GF-D8 (cell line): ENCODE measurements around the gene MAML2.

Experiments used
- DNase-seq: peaks from one replicate; lab custom pipeline; 2025; lab: John Stamatoyannopoulos, UW

The MAML2 gene

DNA sequence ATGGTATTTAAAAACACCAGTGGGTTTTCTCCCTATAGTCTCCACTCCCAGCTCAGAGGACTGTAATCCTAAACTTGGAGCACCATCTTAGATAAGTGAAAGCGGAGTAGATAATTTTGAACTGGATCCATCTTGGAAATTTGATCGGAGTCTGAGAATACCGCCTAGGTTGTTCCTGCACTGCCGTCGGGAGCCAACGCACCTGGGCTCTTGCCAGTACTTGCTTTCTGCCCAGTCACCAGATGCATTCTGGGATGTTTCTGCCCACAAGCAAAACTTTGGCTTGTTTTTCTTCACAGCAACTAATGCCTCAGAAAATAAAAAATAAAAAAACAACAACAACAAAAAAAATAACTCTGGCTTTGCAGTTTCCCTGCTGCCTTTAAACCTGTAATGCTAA lies 306.1 kb downstream of the MAML2 start:
- DNase-seq = no peak

DNA sequence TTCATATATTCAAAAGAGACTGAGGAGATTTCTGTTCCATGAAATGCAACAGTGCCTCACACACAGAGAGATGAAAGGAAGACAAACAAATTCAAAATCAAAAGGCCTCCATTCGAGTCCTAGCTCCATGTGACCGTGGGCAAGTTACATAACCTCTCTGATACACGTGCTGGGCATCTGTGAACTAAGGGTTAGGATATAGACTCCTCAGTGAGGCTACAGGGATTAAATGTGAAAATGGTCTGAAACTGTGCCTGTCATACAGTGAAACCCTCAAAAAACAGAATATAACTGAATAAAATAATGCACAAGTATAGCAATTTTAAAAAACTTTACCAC lies 307.3 kb downstream of the MAML2 start:
- no peak for DNase-seq

DNA sequence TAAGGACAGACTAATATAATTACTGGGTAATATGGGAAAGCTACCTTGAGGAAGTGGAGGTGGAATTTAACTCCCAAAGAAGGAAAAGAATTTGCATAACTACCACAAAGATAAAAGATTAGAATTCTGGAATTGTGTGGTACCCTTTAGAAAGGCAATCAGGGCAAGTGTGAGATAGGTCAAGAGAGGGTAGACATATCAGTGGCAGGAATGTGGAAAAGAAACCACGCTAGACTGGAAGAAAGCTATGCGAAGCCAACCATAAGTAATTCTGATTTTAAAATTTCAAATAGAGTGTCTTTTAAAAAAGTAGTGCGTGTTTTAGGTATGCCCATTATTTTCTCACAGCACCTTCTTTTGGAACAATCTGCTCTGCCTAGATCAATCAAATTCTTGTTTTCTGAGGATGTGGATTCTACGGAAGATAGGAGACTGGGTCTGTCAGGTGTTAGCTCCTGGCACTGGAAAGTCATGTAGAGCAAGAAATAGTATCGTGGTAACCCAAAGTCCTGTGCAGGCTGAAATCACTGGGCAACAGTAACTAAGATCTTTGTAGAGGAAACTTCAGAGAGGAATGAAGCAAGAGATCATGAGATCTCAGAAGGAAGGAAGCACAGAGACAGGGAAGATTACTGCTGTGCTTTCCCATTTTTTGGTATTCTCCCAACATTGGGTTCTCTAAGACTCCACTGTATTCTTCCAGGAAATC lies 307.8 kb downstream of the MAML2 start:
- no peak for DNase-seq

DNA sequence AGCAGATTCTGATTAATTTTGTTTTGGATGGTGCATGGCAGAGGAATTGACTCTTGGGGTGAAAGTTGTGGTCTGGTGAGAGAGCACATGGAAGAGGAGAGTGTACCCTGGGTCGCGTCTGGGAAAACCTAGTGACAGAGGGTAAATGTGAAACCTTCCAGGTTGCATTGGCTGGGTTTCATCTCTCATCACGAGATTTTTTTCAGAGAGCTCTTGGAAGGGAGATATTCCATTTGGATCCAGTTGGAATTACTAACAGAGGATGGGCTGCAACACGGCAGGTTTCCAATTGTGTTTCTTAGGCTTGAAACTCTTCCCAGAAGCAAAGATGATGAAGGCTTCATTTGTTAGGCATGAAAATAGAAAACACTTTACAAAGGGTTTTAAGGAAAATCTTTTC lies 309.4 kb downstream of the MAML2 start:
- no peak for DNase-seq

DNA sequence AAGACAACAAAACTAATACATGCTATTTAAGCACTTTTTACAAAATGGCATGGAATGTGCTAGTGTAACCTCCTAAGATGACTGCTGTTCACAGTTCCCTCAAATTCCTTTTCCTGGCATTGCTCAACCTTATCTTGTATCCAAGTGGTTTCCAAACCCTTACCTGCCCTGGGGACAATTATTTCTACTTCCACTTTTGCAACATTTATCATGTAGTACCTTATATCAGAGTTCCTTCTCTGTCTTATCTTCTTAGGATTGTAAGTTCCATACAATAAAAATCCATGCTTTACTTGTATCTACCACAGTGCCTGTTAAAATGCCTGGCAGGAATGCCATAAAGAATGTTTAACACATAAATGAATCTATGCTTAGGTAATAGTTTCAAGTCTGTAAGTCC lies 309.9 kb downstream of the MAML2 start:
- DNase-seq = no peak

DNA sequence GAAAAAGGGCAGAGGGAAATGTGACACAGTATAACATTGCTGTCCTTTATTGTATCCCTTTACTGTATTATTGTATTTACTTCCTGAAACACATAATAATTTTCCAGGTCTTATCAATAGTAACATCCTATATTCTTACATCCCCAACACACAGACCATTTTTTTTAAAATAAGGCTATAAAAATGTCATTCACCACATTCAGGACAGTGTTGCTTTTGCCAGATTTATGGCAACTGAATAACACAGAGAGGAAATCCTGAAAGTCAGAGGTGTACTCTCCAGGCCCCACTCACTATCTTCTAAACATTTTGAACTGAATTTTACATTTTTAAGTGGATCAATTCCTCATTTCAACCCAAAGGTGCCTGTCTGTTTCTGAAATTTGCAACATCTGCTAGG lies 314.2 kb downstream of the MAML2 start:
- no peak for DNase-seq

DNA sequence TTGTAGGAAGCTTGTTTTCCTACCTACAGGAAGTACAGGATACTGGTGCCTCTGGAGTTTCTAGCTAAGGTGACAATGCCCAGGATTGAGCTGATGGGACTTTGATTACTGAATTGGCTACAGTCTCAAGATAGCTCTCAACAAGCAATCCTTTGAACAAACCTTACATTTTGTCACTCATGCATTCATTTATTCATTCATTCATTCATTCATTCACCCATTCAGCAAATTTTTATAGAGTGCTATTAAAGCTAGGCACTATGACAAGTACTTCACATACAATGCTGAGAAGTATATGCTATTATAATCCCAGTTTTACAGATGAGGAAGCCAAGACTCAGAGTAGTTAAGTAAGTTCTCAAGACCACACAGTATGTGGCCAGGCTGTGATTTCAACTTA lies 316.0 kb downstream of the MAML2 start:
- no peak for DNase-seq

DNA sequence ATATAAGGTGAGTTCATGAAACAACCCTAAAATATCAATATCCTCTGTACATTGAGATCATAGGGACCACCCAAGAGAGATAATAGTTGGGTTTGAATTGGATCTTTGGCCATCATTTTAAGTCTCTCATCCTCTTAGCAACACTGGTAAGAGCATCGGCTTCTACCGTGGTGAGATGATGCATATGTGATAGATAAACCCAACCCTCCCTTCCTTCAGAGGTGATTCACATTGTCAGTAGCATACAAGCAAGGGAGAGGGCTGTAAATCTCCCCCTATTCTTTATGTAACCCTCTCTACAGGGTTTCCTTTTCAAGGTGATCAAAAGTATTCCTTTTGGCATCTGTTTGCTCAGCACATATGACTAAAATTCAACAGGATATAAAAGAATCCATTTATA lies 316.7 kb downstream of the MAML2 start:
- no peak for DNase-seq

DNA sequence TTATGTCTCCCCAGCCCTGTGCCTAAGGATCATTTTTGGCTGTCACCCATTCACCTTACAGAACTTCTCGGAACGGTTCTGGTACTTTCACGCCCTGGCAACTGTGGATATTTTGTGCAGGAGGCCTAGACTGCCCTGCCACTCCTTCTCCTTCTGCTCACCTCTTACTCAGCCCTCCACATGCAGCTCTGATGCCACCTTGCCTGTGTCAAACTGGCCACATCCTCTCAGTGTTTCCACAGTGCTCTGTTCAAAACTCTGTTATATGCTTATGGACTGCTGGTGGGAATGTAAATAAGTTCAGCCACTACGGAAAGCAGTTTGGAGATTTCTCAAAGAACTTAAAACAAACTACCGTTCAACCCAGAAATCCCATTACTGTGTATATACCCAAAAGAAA lies 318.3 kb downstream of the MAML2 start:
- no peak for DNase-seq

DNA sequence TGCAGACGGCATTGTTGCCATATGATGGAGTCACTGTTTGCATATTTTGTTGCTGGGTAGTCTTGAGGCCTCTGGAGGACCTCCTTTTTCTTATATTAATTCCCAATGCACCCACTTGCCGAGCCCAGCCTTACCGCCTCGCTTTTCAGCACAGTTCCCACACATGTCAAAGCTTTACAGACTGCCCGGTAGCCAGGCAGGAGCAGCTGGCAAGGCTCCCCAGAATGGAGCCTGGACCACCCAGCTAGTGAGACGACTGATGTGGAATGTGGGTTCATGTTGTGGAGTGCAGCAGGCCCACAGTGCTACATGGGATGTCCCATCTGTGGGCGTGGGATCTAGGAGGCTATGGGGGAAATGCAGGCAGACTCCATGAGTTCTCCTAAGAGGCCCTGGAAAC lies 319.7 kb downstream of the MAML2 start:
- no peak for DNase-seq

DNA sequence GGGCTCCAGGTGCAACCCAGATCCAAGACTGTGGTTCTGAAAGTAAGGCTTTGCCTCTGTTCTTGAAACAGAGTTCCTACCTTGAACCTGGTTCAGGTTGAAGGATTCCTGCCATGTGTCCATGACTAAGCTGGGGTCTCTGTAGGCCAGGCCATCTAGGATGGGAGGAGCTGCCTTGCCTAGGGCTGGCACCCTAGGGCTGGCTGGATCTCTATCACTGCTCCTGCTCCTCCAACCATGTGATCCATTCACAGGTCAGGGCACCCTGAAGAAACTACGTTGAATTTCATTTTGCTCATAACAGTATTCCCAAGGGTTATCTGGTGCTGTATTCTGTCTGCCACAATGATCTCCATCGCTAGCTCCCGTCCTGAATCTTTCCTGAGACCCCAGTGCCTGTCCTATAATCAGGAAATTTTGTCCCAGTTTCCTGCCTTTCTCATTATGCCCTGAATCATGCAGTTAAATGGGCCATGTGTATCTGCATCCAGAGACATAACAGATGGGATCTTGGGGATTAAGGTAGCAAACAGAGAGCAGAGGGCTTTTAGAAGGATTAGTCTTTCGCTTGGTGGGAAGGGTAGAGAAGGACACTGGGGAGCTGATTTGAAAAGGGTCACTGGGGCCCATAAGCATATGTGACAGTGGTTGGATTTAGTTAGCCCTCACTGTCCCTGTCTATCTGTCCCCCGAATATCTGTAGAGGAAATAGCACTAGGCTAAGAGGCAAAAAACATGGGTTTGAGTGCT lies 320.9 kb downstream of the MAML2 start:
- DNase-seq = no peak

DNA sequence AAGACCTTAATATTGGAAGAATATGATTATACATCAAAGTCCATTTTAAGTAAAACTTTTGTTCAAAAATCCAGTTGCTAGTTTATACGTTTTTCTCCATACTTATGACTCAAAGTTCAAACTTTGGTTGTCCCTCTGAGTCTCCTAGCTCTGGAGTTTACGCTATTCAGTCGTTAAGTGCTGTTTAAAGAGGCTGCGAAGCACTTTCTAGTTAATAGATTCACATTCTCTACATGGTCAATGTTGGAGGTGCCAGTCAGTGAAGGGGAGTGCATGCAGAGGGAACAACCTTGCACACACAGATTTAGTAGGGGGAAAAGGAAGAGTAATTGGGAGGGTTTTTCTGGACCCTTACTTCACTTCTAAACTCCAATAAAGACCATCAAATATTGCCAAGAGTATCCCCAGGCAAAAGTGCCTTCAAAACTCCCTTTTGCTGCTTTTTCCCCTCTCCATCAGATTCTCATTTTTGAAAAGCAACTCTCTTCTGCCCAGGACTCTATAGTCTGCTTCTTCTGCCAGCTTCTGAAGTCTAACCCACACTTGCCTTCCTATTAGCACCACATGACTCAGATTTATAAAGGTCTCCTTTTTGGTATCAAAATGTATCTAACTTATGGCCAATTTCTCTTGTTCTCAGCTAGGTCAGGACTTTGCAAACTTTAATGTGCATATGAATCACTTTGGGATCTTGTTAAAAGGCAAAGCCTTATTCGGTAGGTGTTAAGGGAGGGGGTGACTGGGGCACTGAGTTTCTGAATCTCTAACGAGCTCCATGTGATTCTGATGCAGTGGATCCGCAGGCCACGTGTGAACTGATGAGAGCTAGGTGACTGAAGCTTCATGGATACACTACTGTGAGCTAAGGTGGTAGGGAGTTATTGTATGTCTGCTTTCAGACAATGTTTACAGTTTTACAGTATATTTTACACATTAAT lies 322.9 kb downstream of the MAML2 start:
- DNase-seq = no peak

DNA sequence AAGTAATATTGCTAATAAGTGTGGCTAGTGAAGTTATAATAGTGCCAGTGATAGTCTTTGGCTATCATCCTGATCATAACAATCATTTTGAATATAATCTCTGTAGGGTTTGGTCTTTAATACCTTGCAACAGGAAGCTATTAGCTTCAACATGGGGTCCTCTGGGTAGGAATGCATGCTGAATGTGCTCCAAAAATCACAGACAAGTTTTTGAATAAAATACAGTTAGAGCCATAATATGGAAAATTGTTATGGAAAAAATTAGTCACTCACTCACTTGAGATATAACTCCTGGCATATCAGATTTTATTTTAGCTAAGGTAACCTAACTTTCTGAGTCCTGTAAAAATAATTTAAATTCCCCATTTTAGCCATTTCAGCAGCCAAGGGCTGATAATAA lies 323.7 kb downstream of the MAML2 start:
- DNase-seq = no peak

DNA sequence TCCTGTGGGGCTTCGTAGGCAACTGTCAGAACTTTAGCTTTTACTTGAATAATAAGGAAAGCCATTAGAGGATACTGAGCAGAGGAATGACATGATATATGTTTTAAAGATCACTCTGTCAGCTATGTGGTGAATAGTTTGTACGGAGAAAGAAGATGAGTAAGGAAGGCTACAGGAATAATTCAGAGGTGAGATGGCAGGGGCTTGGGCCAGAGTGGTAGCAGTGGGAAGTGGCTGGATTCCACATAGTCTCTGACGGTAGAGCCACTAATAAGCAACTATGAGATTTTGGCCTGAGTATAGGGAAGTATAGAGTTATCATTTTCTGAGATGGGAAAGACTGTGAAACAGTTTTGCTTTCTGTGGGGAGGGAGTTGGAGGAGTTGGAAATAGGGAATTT lies 325.1 kb downstream of the MAML2 start:
- DNase-seq = no peak

DNA sequence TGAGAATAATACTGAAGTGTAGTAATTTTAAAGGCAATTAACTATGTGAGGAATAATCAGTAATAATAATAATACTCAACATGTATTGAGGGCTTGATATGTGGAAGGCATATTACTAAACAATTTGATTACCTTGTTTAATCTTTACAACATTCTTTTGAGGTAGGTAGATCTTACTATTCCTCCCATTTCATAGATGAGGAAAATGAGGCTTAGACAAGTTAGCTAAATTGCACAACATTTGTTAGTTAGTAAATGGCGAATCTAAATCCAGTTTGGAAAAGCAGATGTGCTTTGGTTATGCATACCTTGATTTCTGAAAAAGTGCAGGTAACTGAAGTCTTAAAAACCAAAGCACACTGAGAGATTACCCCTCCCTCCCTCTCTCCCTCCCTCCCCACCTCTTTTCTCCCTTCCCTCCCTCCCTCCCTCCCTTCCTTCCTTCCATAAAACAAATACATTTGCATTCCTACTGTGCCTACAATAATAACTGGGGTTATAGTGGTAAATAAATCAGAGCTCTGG lies 326.0 kb downstream of the MAML2 start:
- DNase-seq = no peak

DNA sequence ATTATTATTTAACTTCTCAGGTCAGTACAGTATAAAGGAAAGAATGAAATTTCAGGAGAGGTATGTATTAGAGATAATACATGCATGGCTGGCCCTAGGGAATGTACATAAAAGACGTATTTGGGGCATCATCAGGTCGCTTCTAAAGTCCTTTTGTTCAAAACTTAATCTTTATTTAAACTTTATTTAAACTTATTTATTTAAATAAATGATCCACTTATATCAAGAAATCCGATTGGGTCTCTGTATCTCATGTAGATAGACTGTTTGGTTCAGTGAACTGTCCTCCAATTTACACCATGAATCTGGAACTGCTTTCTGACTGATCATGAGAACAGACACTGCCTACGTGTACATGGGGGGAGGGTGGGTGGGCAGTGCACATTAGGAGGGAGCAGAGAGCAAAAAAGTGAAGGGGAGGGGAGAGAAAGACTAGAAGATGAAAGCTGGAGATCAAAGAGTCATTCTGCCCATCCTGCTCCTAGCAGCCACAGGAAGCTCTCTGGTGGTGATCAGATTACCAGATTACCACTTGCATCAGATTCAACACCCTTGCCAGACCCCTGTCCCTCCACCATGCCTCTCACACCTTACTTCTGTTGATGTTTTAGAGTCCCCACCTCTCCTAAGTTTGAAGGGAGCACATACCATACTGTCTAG lies 327.0 kb downstream of the MAML2 start:
- DNase-seq = no peak

DNA sequence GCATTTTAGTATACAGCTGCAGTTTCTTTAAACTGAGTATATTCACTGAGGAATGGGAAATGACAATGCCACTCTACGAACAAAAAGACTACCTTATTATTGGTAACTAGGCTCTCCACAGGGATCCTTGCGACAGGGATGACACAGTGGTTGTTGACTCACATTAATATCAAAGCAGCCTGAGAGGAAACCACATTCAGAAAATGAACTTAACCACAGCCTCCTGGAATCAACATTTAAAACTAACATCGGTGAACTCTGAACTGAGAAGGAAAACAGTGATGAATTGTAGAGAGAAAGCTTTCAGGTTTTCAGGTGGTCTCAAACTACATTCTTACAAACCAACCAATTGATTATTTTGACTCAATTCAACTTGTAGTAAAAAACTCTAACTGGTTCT lies 328.8 kb downstream of the MAML2 start:
- no peak for DNase-seq

DNA sequence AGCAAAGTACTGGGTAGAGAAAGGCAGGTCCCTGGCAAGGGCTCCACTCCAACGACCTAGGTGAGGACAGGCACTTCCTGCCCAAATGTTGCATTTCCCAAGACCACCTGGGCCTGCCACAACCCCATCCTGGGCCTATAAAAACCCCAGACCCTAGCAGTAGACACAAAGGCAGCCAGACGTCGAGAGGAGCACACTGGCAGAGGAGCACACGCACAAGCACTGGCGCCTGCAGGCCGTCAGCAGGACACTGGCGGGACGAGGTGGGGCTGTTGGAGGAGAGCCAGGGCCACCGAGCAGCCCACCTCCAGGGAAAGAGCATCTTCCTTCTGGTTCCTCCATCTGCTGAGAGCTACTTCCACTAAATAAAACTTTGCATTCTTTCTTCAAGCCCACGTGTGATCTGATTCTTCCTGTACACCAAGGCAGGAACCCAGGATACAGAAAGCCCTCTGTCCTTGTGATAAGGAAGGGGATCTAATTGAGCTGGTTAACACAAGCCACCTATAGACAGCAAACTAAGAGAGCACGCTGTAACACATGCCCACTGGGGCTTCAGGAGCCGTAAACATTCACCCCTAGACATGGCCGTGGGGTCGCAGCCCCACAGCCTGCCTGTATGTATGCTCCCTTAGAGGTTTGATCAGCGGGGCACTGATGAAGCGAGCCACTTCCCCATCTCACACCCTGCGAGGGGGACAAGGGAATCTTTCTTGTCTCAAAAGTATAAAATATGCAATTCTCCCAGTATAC lies 329.4 kb downstream of the MAML2 start:
- no peak for DNase-seq

DNA sequence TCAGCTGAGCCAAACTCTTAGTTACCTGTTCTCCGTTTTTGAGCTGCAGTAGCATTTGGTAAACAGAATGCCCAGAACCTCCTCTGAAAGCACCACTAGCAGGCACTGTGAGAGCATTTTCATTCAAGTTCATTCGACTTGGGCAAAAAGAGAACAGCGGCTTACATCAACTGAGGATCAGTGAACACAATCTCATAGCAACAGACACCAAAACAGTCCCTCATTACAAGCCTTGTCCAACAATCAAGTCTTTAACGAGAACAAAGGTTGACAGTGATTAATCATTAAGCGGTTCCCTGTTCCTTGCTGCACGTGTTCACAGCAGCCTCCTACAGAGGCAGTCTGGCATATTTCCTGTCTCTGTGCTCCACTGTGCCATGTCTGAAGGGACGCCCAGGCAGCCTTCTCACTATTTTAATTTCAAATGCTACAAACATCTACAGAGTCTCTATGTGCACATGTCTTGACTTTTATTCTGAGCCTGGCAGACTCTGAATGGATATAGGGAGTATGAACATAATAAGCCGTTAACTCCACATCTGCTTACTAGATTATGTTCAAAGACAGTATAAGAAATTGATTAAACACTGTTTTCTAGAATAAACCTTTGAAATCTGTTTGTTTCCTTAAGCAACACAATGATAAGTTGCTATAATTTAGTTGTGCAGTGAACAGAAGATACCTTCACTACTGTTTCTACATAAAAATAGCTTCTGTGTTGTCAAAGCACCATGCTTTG lies 330.7 kb downstream of the MAML2 start:
- DNase-seq = no peak

DNA sequence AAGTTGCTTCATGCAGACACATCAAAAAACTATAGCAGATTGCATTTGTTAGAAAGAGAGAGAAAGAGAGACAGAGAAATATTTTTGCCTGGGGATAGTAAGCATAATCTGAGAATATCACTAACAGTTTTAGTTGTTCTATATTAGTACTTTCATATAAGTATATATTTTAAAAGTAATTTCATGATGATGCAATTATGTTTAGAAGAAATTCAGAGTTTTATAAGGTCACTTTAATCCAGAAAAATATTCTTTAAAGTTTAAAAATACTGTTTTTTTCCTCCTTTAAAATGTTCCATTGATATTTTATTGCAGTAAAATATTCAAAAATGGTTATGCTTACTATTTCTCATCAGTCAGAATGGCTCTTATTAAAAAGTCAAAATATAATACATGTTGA lies 332.3 kb downstream of the MAML2 start:
- no peak for DNase-seq
